MM.1S (cell line): Measurements from ENCODE around the gene MFGE8.

Source experiments
- DNase-seq: peaks from one replicate; pipeline ENCODE4 v3.0.0-alpha.2; 2015
- H2AFZ ChIP-seq: fragments of 300-600 bp; sonication (generic); 2 replicates; pipeline ENCODE4 v1.6.0; 2016; ENCODE audit warnings: antibody characterized with exemption, low read length
- H3F3A ChIP-seq: fragments of 300-600 bp; sonication (generic); 2 replicates; pipeline ENCODE4 v1.6.1; 2016; ENCODE audit warnings: mild to moderate bottlenecking, antibody characterized with exemption, low read length, moderate library complexity, mixed read lengths; ENCODE audit not compliant: insufficient read depth
- H3K27ac ChIP-seq: fragments of 300-600 bp; sonication (generic); 2 replicates; pipeline ENCODE4 v1.5.1; 2016; ENCODE audit warnings: mild to moderate bottlenecking, low read length
- H3K27me3 ChIP-seq: fragments of 300-600 bp; sonication (generic); replicated peaks from 2 replicates; pipeline ENCODE4 v1.6.0; 2016; ENCODE audit warnings: low read length; ENCODE audit not compliant: insufficient read depth
- H3K36me3 ChIP-seq: fragments of 300-600 bp; sonication (generic); replicated peaks from 2 replicates; pipeline ENCODE4 v1.6.1; 2016; ENCODE audit warnings: mild to moderate bottlenecking, low read length, mixed read lengths; ENCODE audit not compliant: insufficient read depth
- H3K4me1 ChIP-seq: fragments of 300-600 bp; sonication (generic); 2 replicates; pipeline ENCODE4 v1.6.1; 2016; ENCODE audit warnings: low read length, mixed read lengths
- H3K4me2 ChIP-seq: fragments of 300-600 bp; sonication (generic); 2 replicates; pipeline ENCODE4 v1.6.0; 2016; ENCODE audit warnings: low read depth, low read length
- H3K4me3 ChIP-seq: fragments of 300-600 bp; sonication (generic); 2 replicates; pipeline ENCODE4 v1.5.1; 2016; ENCODE audit warnings: low read length, mixed read lengths
- H3K79me2 ChIP-seq: fragments of 300-600 bp; sonication (generic); 2 replicates; pipeline ENCODE4 v1.6.1; 2016; ENCODE audit warnings: mixed run types, low read length, mixed read lengths
- H3K9ac ChIP-seq: fragments of 300-600 bp; sonication (generic); 2 replicates; pipeline ENCODE4 v1.6.1; 2016; ENCODE audit warnings: low read length, mixed read lengths
- H3K9me2 ChIP-seq: fragments of 300-600 bp; sonication (generic); replicated peaks from 2 replicates; pipeline ENCODE4 v1.6.1; 2016; ENCODE audit warnings: mild to moderate bottlenecking, low read length, mixed read lengths; ENCODE audit not compliant: insufficient read depth
- H3K9me3 ChIP-seq: fragments of 300-600 bp; sonication (generic); replicated peaks from 2 replicates; pipeline ENCODE4 v1.6.1; 2016; ENCODE audit warnings: mild to moderate bottlenecking, low read length, mixed read lengths; ENCODE audit not compliant: insufficient read depth
- H4K20me1 ChIP-seq: fragments of 300-600 bp; sonication (generic); 2 replicates; pipeline ENCODE4 v1.6.1; 2016; ENCODE audit warnings: mild to moderate bottlenecking, low read length, moderate library complexity, mixed read lengths; ENCODE audit not compliant: insufficient read depth
- CTCF ChIP-seq: fragments of 300-600 bp; sonication (generic); IDR thresholded peaks from 2 replicates; pipeline ENCODE4 v1.5.1; 2016; ENCODE audit warnings: antibody characterized with exemption, low read length, mixed read lengths
- EZH2 ChIP-seq: fragments of 300-600 bp; sonication (generic); optimal IDR thresholded peaks from 2 replicates; pipeline ENCODE3; 2017; ENCODE audit warnings: low read depth, mild to moderate bottlenecking, antibody characterized with exemption, low read length, mixed read lengths
- EZH2phosphoT487 ChIP-seq: fragments of 300-600 bp; sonication (generic); IDR thresholded peaks from 2 replicates; pipeline ENCODE4 v1.6.1; 2018; ENCODE audit warnings: antibody characterized with exemption, low read length

MFGE8 gene

GRCh38 chr15:88894348-88894818, 18.8 kb downstream of the MFGE8 start:
- Histone ChIP-seq H3K4me3 (peak overlapping the region; percentile 60), H3K9me2 (no peaks in the 10 kb centered on the region), H3K36me3 (no peaks in the 10 kb centered on the region), H3K79me2 (no peaks in the 10 kb centered on the region), H3K4me2 (peak overlapping the region; percentile 99), H4K20me1 (no peaks in the 10 kb centered on the region), H3K27ac (no peak overlapping the region), H3K27me3 (no peaks in the 10 kb centered on the region), H2AFZ (peak overlapping the region; percentile 96), H3K4me1 (peaks cover 5% of the 10 kb centered on the region; the same call in 1 of the 2 replicates), H3K9me3 (no peaks in the 10 kb centered on the region), H3K9ac (no peak overlapping the region), H3F3A (no peaks in the 10 kb centered on the region)
- peak; percentile 80 for DNase-seq
- peak; percentile 91 for TF ChIP-seq CTCF
- no peak for TF ChIP-seq EZH2

DNA sequence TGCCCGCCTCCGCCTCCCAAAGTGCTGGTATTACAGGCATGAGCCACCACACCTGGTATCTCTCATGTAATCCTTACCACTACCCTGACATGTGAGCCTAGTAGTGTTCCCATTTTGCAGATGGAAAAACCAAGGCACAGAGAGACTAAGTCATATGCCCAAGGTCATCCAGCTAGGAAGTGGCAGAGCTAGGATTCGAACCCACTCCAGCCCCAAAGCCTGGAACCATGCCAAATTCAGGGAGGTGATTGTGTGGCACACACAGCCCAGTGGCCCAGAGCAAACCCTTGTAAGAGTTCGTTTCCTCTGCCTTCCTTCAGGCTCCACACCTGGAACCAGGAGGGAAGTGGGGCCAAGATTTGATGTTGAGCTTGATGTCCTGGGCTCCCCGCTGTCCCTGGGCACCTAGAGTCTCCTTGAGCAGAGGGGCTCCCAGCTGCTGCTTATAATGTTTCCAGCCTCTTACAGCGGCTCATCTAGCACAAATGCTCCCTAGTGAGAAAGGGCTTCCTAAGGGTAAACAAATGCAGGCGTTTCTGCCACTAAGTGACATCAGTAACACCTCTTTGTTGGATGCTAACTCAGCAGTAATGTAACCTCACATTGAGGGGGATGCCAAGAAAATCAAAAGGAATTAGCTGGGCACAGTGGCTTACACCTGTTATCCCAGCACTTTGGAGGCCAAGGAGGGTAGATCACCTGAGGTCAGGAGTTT, 21.5 kb downstream of the MFGE8 start:
- H3K27ac ChIP-seq, result no peak overlapping the region
- TF ChIP-seq EZH2phosphoT487 (no peak), CTCF (no peak), EZH2 (no peak)
- no peak overlapping the region for H3K9ac ChIP-seq
- H2AFZ ChIP-seq, result no peak overlapping the region
- H3K9me2 ChIP-seq, result no peaks in the 10 kb centered on the region
- H3F3A ChIP-seq, result no peaks in the 10 kb centered on the region
- no peaks in the 10 kb centered on the region for H3K79me2 ChIP-seq
- H3K4me1 ChIP-seq, result peaks cover 5% of the 10 kb centered on the region; the same call in 1 of the 2 replicates
- no peak overlapping the region for H3K4me3 ChIP-seq
- DNase-seq, result no peak
- H3K36me3 ChIP-seq, result no peaks in the 10 kb centered on the region
- H3K27me3 ChIP-seq, result no peaks in the 10 kb centered on the region
- H3K4me2 ChIP-seq, result no peak overlapping the region
- H4K20me1 ChIP-seq, result no peaks in the 10 kb centered on the region
- no peaks in the 10 kb centered on the region for H3K9me3 ChIP-seq

DNA sequence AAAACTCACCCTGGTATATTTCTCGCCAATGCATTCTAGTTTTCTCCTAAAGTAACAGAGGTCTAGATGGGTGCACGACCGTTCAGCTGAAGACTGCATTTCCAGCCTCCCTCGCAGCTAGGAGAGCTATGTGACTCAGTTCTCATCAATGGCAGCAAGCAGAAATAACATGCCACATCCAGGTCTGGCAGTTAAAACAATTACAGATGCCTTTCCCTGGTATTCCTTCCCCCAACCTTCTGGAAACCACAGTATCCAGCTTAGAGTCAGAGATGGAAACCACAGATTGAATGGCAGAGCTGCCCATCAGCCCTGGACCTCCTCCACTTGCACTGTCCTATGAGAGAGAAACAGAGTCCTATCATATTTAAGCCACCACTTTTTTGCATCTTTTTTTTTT, 22.7 kb downstream of the MFGE8 start:
- no peak for DNase-seq
- no peaks in the 10 kb centered on the region for H3K9me3 ChIP-seq
- peaks cover 5% of the 10 kb centered on the region; the same call in 1 of the 2 replicates for H3K4me1 ChIP-seq
- H3K9me2 ChIP-seq, result no peaks in the 10 kb centered on the region
- no peaks in the 10 kb centered on the region for H3K36me3 ChIP-seq
- no peaks in the 10 kb centered on the region for H4K20me1 ChIP-seq
- no peak overlapping the region for H3K4me2 ChIP-seq
- H3K27ac ChIP-seq, result no peak overlapping the region
- H3F3A ChIP-seq, result no peaks in the 10 kb centered on the region
- TF ChIP-seq EZH2 (no peak), CTCF (no peak), EZH2phosphoT487 (no peak)
- H3K27me3 ChIP-seq, result no peaks in the 10 kb centered on the region
- no peak overlapping the region for H3K9ac ChIP-seq
- H3K79me2 ChIP-seq, result no peaks in the 10 kb centered on the region
- H3K4me3 ChIP-seq, result no peak overlapping the region
- H2AFZ ChIP-seq, result no peak overlapping the region
